DMS153 treated with DMSO at 0.1 percent for 48 hours (cell line): ENCODE data around the gene DNAH11.

Experiments used
- DNase-seq: peaks from one replicate; lab custom pipeline; 2025; ENCODE audit not compliant: unreplicated experiment; lab: John Stamatoyannopoulos, UW

Gene DNAH11

GRCh38 chr7:21948364-21948763 is 405.5 kb downstream of the DNAH11 start:
- DNase-seq = no peak

GRCh38 chr7:21948887-21949540 is 406.2 kb downstream of the DNAH11 start:
- DNase-seq = no peak
